GM19239 (cell line): Measurements from ENCODE around the gene B4GALT1.
"Not testable (repeated sequence)": the region's sequence is repeated elsewhere in the genome, so short reads cannot be mapped to it uniquely, and the experiment has no call there.

ENCODE experiments used
- DNase-seq: peaks from one replicate; pipeline ENCODE4 v3.0.0; 2011; ENCODE audit warnings: low spot score; ENCODE audit not compliant: insufficient read length
- FAIRE-seq: peaks from 2 replicates; lab custom pipeline; 2011; peaks lifted over from hg19 to GRCh38; lab: Jason Lieb, UNC

The B4GALT1 gene

GRCh38 chr9:33106372-33106771 lies 60.8 kb downstream of the B4GALT1 start:
- no peak for FAIRE-seq
- no peak for DNase-seq

DNA sequence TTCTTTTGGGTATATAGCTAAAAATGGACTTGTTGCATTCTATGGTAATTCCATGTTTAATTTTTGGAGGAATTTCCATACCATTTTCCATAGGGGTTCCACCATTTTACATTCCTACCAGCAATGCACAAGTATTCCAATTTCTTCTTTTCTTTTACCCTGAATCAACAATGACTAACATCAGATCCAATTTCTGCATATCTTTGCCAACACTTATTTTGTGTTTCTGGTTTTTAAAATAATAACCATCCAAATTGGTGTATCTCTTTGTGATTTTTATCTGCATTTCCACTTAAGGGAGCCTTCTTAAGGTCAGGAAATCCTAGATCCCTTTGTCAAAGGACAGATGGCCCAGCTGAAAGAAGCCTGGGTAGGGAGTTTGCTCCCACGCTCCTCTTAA lies 61.2 kb downstream of the B4GALT1 start:
- FAIRE-seq (no peak), DNase-seq (no peak)

GRCh38 chr9:33105504-33105903 lies 61.6 kb downstream of the B4GALT1 start:
- DNase-seq (no peak), FAIRE-seq (no peak)

DNA sequence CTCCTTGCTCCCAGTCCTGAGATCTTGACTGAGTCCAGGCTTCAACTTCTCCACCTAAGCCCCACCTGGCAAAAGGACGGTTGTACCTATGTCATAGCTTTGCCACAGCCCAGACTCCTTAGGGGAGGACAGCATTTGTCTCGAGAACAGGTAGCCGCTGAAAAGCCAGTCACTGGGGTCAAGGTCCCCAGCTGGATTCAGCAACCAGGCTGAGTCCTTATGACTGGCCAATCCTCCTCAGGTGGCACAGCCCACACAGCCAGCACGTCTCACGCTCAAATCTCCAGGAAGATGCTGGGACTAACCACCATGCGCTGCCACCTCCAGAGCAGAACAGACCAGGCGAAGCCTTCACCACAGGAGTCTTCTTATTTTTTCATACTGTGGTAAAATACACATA lies 62.7 kb downstream of the B4GALT1 start:
- FAIRE-seq (no peak), DNase-seq (no peak)

DNA sequence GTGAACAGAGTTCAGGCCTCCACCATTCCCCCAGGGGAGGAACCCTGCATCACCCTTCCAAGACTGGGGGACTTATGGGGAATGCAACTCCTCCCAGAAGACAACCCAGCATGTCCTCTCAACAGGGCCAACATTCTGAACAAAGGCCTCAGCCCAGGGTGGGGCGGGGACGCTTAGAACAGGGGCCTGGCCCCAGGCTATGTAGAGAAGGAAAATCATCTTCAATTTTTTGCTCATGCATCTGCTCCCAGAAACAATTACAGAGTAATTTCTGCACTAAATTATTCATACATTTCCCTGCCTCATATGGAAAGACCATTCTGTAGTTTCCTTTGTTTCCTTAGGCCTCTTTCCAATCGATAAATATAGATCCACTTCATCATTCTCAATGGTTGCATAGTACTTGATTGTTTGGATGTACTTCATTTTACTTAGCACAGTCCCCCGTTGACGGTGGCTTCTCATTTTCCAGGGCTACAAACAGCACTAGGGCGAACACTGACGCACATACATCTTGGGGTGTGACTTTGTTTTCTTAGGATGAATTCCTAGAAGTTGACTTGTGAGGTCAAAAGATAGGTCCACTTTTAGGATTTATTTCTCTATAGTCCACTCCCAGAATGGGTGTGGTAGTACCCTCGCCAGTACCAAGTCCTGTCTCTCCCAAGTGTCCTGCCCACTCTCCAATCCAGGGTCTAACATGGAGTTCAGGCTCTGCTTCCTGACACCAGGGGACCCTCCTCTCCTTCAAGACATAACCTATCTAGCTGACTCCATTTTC lies 63.4 kb downstream of the B4GALT1 start:
- DNase-seq: no peak

GRCh38 chr9:33102551-33103210 lies 64.5 kb downstream of the B4GALT1 start:
- FAIRE-seq (no peak), DNase-seq (no peak)

More for the DNA sequence above, 63.4 kb downstream of the B4GALT1 start:
- no peak for FAIRE-seq

DNA sequence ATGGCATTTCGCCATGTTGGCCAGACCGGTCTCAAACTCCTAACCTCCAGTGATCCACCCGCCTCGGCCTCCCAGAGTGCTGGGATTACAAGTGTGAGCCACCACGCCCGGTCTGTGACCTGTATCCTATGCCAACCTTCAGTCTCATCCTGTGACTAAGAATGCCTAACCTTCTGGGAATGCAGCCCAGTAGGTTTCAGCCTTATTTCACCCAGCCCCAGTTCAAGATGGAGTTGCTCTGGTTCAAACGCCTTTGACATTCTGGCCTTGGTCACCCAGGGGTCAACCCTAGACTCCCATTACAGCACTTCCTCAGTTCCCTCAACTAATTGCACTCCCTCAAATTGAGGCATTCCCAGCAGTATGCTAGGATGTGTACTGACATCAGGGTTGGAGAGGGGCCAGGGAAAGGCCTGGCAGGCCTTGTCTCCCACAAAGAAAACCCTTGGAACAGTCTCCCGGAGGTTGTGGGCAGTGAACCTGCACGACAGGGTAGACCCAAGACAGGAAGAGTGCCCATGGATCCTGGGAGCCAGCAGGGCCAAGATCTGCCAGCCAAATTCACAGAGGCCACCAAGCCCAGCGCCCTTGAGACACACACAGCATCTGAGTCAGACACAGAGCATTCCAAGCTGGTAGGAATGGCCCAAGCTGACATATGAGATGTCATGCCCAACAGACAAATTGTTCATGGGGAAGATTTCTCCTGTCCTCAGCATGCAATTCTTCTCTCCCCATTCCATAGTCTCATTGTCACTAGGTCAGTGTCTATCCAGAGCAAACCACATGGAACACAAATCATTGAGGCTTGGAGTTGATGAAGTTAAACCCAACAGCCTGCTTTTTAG lies 65.8 kb downstream of the B4GALT1 start:
- DNase-seq (no peak), FAIRE-seq (no peak)

- FAIRE-seq (no peak), DNase-seq (no peak)
Observed at GRCh38 chr9:33099754-33100153, 67.4 kb downstream of the B4GALT1 start.

- no peak for FAIRE-seq
Observed at GRCh38 chr9:33097192-33097591, 69.9 kb downstream of the B4GALT1 start.

DNA sequence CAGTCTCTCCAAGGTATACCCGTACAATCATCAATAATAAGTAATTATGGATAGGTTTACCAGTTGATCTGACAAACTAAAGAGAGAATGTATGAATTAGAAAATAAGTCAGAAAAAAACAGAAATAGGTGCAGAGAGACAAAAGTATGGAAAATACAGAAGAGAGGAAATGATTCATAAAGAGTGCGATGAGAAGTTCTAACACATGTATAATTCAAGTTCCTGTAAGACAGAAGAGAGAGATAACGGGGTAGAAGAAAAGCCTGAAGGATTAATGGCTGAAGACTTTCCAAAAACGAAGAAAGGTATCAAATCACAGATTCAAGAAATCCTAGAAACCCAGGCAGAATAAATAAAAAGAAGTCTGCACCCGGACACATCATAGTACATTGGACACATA lies 74.5 kb downstream of the B4GALT1 start:
- FAIRE-seq (no peak), DNase-seq (no peak)

More at GRCh38 chr9:33097192-33097591, 69.9 kb downstream of the B4GALT1 start:
- DNase-seq: no peak

- not testable (repeated sequence) for FAIRE-seq, DNase-seq
Observed at GRCh38 chr9:33085672-33086071, 81.5 kb downstream of the B4GALT1 start.

DNA sequence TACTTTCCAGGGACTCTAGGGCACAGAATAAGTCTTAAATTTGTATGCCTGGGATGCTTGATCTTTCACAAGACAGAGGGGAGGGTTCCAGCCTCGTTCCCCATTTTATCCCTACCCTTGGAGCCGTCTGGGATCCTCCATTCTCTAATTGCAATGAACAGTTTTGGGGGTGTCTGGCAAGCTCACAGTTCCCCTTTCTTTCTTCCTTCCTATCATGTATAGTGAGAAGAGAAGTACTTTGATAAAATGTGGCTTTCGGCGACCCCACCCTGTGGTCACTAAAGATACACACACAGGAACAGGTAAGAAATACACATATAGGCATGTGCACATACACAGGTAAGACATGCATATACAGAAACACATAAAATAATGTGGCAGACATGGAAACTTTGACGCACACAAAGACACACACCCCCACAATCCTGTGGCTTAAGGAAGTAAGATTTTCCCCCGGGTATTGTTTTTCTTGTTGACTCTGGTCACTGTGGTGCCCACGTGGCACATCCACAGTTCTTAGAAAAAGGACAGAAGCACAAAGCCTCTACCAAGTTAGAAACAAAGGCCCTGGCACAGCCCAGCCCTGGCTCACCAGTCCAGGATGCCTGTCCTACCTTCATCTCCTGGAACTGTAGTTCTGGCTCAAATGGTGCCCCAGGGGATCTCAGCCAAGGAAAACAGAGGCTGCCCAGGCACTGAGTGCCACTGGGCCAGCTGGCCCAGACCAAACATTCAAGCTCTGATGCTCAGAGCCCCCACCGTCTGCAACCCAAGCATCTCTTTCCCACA lies 84.4 kb downstream of the B4GALT1 start:
- no peak for FAIRE-seq
- no peak for DNase-seq

DNA sequence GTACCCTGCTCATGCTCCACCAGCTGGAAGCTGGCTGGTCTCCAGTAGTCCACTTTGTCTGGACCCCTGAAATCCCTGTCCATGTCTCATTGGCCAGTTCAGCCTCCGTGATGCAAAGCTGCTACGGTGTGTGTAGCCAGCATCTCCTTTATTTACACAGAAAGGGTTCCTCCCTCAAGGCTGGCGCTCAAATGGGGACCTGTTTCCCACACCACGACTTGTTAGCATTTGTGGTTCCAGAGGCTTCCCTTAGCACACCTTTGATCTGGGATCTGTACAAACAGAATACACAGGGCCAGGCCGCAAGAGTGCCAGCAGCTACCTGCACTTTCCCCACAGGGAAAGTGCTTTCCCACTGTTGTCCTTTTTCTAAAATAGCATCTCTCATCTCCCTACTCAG lies 85.0 kb downstream of the B4GALT1 start:
- no peak for DNase-seq
- no peak for FAIRE-seq

- DNase-seq (peak; percentile 55), FAIRE-seq (peak; percentile 97)
Observed at GRCh38 chr9:33081128-33081851, 85.8 kb downstream of the B4GALT1 start.

DNA sequence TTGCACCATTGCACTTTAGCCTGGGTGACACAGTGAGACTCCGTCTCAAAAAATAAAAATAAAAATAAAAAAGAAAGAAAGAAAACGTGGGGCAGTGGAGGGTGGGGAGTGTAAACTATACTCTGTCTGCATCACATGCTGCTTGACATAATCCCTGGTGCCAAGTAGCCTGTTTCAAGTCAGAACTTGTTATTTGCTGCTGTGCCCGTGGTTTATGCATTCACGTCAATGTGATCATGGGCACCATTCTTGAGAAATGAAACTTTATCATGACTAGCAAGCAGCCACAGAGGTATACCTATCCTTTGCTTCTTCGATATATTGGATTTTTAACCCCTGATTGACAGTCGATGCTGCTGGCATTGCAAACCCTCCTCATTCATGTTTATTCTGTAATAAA lies 86.6 kb downstream of the B4GALT1 start:
- FAIRE-seq (no peak), DNase-seq (no peak)

DNA sequence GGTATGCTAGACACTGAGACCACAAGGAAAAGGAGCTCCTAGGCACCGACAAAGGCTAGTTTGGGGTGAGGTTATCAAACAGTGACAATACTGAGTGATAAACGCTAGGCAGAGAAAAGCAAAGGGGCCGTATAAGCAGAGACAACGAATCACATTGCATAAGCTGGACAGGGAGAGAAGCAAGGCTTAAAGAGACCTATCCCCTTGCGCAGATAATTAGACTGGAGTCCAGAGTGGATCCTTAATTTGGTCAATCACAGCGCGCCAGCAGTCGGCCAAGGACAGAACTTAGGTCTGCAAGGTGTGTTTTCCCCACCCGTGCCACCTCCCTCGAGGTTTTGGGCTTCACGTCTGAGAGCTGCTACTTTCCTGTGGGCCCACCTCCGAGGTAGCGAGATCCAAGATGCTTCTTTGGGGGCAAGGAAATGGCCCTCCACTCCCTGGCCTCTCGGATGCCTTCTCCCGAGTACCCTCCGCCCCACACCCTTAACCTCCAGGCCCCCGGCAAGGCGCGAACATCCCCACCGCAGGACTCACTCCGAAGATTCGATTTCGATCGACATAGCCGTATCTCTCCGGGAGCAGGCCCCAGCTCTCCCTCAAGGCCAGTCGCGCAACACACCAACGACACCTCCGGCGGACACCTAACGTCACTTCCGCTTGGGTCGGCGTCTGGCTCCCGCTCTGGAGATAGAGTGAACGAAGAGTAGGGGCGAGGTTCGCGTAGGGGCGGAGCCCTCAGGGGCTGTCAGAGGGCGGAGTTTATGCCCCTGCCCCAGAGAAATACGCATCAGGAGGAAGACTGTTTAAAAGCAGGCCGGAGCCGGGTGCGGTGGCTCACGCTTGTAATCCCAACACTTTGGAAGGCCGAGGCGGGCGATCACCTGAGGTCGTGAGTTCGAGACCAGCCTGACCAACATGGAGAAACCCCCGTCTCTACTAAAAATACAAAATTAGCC lies 90.8 kb downstream of the B4GALT1 start, which contains the start of gene SMU1:
TSS of gene SMU1 (minus strand) at position 629 of the 959 bp plus-strand sequence. CDS start at position 563, 66 bp downstream.
- peak; percentile 96 for FAIRE-seq
- DNase-seq: peak; percentile 82

GRCh38 chr9:33068991-33069390 lies 98.1 kb downstream of the B4GALT1 start:
- no peak for FAIRE-seq
- no peak for DNase-seq
